ENCODE data around the gene SERPINB10.

The SERPINB10 gene

DNA sequence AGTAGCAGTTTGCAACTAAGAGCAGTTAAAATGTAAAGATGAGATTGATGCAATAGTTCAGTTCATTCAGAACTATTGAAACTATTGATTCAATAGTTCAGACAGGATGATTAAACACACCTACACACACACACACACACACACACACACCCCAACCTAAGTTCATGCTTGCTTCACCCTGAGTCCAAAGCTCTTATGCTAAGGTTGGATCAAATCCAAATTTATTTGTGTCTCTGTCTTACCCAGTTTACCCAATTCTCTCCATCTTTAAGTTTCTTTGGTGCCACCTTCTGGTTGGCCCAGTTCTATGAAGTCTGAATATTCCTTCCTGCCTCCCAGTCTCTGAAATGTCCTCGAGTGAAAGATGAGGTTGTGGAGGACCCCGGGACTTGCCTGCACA lies 67.2 kb downstream of the SERPINB10 start:
- TF ChIP-seq POU6F1 (CRISPR knock-in tag; IDR thresholded peaks at IDR 0.05; ENCODE audit: borderline replicate concordance, low read depth) (no peak), RARB (CRISPR knock-in tag; IDR thresholded peaks at IDR 0.05) (no peak), SNAI2 (CRISPR knock-in tag; IDR thresholded peaks at IDR 0.05) (no peak), OSR1 (CRISPR knock-in tag; IDR thresholded peaks at IDR 0.05) (no peak)
- no peak for ATAC-seq

GRCh38 chr18:63975628-63976027 lies 67.9 kb downstream of the SERPINB10 start:
- ATAC-seq, result no peak
- TF ChIP-seq POU6F1 (CRISPR knock-in tag; IDR thresholded peaks at IDR 0.05; ENCODE audit: borderline replicate concordance, low read depth) (no peak), ESRRG (CRISPR knock-in tag; IDR thresholded peaks at IDR 0.05) (no peak), GLIS3 (CRISPR knock-in tag; IDR thresholded peaks at IDR 0.05) (no peak)

- ATAC-seq, result no peak
- no peak for TF ChIP-seq ZNF8 (CRISPR knock-in tag; IDR thresholded peaks at IDR 0.05)
These were observed 69.3 kb downstream of the SERPINB10 start for GRCh38 chr18:63977040-63977439.

DNA sequence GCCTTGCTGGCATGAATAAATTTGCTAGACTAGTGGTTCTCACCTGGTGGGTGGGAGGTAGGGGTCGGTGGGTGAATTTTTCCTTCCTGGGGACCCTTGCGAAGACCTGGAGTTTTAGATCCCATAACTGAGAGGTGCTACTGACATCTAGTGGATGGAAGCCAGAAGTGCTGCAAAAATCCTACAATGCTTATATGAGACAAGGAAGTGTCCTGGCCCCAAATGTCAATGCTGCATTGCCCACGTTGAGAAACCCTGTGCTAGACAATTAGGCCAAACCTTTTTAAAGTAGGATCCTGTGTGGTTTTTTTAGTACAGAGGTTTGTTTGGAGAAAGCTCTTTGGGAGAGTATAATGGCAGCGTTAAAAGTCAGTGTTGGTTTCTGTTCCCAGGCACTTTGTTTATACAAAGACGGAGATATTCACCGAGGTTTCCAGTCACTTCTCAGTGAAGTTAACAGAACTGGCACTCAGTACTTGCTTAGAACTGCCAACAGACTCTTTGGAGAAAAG lies 71.7 kb downstream of the SERPINB10 start:
- ATAC-seq, result peak; percentile 95
- TF ChIP-seq, protein P1, sequence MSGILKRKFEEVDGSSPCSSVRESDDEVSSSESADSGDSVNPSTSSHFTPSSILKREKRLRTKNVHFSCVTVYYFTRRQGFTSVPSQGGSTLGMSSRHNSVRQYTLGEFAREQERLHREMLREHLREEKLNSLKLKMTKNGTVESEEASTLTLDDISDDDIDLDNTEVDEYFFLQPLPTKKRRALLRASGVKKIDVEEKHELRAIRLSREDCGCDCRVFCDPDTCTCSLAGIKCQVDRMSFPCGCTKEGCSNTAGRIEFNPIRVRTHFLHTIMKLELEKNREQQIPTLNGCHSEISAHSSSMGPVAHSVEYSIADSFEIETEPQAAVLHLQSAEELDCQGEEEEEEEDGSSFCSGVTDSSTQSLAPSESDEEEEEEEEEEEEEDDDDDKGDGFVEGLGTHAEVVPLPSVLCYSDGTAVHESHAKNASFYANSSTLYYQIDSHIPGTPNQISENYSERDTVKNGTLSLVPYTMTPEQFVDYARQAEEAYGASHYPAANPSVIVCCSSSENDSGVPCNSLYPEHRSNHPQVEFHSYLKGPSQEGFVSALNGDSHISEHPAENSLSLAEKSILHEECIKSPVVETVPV (CRISPR knock-in tag; IDR thresholded peaks at IDR 0.05), result no peak
- TF ChIP-seq TSHZ2 (CRISPR knock-in tag; IDR thresholded peaks at IDR 0.05) (no peak), ZC3H10 (CRISPR knock-in tag; IDR thresholded peaks at IDR 0.05) (no peak), POU6F1 (CRISPR knock-in tag; IDR thresholded peaks at IDR 0.05; ENCODE audit: borderline replicate concordance, low read depth) (no peak), ZNF565 (CRISPR knock-in tag; conservative IDR thresholded peaks at IDR 0.05; ENCODE audit: low read depth) (no peak), PPARA (CRISPR knock-in tag; IDR thresholded peaks at IDR 0.05; ENCODE audit: borderline replicate concordance) (no peak), CSDC2 (CRISPR knock-in tag; IDR thresholded peaks at IDR 0.05) (no peak), ZNF70 (CRISPR knock-in tag; IDR thresholded peaks at IDR 0.05) (no peak), ARNTL (CRISPR knock-in tag; IDR thresholded peaks at IDR 0.05; ENCODE audit: borderline replicate concordance, low read depth) (no peak)
- TF ChIP-seq, protein P2, sequence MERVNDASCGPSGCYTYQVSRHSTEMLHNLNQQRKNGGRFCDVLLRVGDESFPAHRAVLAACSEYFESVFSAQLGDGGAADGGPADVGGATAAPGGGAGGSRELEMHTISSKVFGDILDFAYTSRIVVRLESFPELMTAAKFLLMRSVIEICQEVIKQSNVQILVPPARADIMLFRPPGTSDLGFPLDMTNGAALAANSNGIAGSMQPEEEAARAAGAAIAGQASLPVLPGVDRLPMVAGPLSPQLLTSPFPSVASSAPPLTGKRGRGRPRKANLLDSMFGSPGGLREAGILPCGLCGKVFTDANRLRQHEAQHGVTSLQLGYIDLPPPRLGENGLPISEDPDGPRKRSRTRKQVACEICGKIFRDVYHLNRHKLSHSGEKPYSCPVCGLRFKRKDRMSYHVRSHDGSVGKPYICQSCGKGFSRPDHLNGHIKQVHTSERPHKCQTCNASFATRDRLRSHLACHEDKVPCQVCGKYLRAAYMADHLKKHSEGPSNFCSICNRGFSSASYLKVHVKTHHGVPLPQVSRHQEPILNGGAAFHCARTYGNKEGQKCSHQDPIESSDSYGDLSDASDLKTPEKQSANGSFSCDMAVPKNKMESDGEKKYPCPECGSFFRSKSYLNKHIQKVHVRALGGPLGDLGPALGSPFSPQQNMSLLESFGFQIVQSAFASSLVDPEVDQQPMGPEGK (CRISPR knock-in tag; IDR thresholded peaks at IDR 0.05; ENCODE audit: borderline replicate concordance), result no peak
- TF ChIP-seq, protein P3, sequence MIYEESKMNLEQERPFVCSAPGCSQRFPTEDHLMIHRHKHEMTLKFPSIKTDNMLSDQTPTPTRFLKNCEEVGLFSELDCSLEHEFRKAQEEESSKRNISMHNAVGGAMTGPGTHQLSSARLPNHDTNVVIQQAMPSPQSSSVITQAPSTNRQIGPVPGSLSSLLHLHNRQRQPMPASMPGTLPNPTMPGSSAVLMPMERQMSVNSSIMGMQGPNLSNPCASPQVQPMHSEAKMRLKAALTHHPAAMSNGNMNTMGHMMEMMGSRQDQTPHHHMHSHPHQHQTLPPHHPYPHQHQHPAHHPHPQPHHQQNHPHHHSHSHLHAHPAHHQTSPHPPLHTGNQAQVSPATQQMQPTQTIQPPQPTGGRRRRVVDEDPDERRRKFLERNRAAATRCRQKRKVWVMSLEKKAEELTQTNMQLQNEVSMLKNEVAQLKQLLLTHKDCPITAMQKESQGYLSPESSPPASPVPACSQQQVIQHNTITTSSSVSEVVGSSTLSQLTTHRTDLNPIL (CRISPR knock-in tag; IDR thresholded peaks at IDR 0.05; ENCODE audit: low read depth), result no peak

All from SK-N-SH treated with all-trans-retinoic acid at 6 μM for 48 hours (cell line).